GM19397 (cell line): Measurements from ENCODE around the gene RELN.

ENCODE experiments used
- ATAC-seq: cut with Tn5 transposase; IDR thresholded peaks from one replicate; pipeline ENCODE4 v1.9.1; 2021; ENCODE audit warnings: mild to moderate bottlenecking, moderate library complexity; ENCODE audit not compliant: unreplicated experiment

RELN gene

GRCh38 chr7:103690242-103690974 is 299.1 kb downstream of the RELN start:
- no peak for ATAC-seq

GRCh38 chr7:103689255-103689654 is 300.2 kb downstream of the RELN start:
- no peak for ATAC-seq

- no peak for ATAC-seq
These were observed 301.5 kb downstream of the RELN start for GRCh38 chr7:103687951-103688350.

GRCh38 chr7:103687272-103687671 is 302.2 kb downstream of the RELN start:
- ATAC-seq: no peak

- no peak for ATAC-seq
These were observed 302.7 kb downstream of the RELN start for GRCh38 chr7:103686763-103687162.

GRCh38 chr7:103686064-103686463 is 303.4 kb downstream of the RELN start:
- ATAC-seq: no peak

GRCh38 chr7:103685646-103686045 is 303.8 kb downstream of the RELN start:
- ATAC-seq: no peak

GRCh38 chr7:103683348-103683747 is 306.1 kb downstream of the RELN start:
- no peak for ATAC-seq

GRCh38 chr7:103680161-103681144 is 309.0 kb downstream of the RELN start:
- ATAC-seq: no peak

- no peak for ATAC-seq
These were observed 310.0 kb downstream of the RELN start for GRCh38 chr7:103679151-103680132.

- ATAC-seq: no peak
These were observed 321.0 kb downstream of the RELN start for GRCh38 chr7:103668279-103668941.

GRCh38 chr7:103666326-103666725 is 323.1 kb downstream of the RELN start:
- ATAC-seq: no peak

GRCh38 chr7:103664577-103664976 is 324.9 kb downstream of the RELN start:
- ATAC-seq: no peak

- ATAC-seq: no peak
These were observed 328.7 kb downstream of the RELN start for GRCh38 chr7:103660455-103661371.

GRCh38 chr7:103658055-103659005 is 331.1 kb downstream of the RELN start:
- ATAC-seq: no peak

GRCh38 chr7:103657474-103657894 is 332.0 kb downstream of the RELN start:
- ATAC-seq: no peak

GRCh38 chr7:103656221-103656620 is 333.2 kb downstream of the RELN start:
- ATAC-seq: no peak
